ENCODE measurements around the gene ZNF853.

Gene ZNF853

GRCh38 chr7:6636741-6637543, 21.5 kb downstream of the ZNF853 start, which contains the start of gene ZNF316:
TSS of gene ZNF316 (plus strand) at chr7:6637318. CDS start at chr7:6642410, 5,092 bp downstream.
- peaks cover 10% of the 10 kb centered on the region for H3K9me3 Mint-ChIP-seq
- H3K27me3 Mint-ChIP-seq: no peaks in the 10 kb centered on the region
- intact Hi-C loops (cut with micrococcal nuclease): loop anchor here (1.0 kb wide), 1 partner anchor 69 kb away; the partner anchor contains the start of gene ZNF12
- peak within 1 kb of the TSS; percentile 80 for H3K27ac Mint-ChIP-seq
- peaks cover 47% of the 10 kb centered on the region for H3K4me1 Mint-ChIP-seq (ENCODE audit: low read depth)
- H3K36me3 Mint-ChIP-seq (ENCODE audit: low read depth): peaks cover 40% of the 10 kb centered on the region
- H3K4me3 Mint-ChIP-seq: peak within 1 kb of the TSS; percentile 89

- intact Hi-C loops (cut with micrococcal nuclease): loop anchor here (1.0 kb wide), 1 partner anchor 69 kb away; the partner anchor contains the start of gene ZNF12
- H3K4me1 Mint-ChIP-seq (ENCODE audit: low read depth): peaks cover 47% of the 10 kb centered on the region
- H3K4me3 Mint-ChIP-seq: peak overlapping the region; percentile 89
- no peaks in the 10 kb centered on the region for H3K27me3 Mint-ChIP-seq
- H3K36me3 Mint-ChIP-seq (ENCODE audit: low read depth): peaks cover 47% of the 10 kb centered on the region
- peaks cover 10% of the 10 kb centered on the region for H3K9me3 Mint-ChIP-seq
- H3K27ac Mint-ChIP-seq: peak overlapping the region; percentile 75
These were observed 22.3 kb downstream of the ZNF853 start for GRCh38 chr7:6637544-6638229.

- Mint-ChIP-seq H3K27ac (peak overlapping the region; percentile 75), H3K4me1 (ENCODE audit: low read depth) (peaks cover 43% of the 10 kb centered on the region), H3K4me3 (peak overlapping the region; percentile 27), H3K27me3 (no peaks in the 10 kb centered on the region), H3K9me3 (peaks cover 6% of the 10 kb centered on the region), H3K36me3 (ENCODE audit: low read depth) (peaks cover 57% of the 10 kb centered on the region)
- intact Hi-C loops (cut with micrococcal nuclease): no loop called here
These were observed 23.6 kb downstream of the ZNF853 start for GRCh38 chr7:6639032-6639431.

- no peaks in the 10 kb centered on the region for H3K27me3 Mint-ChIP-seq
- H3K36me3 Mint-ChIP-seq (ENCODE audit: low read depth): peaks cover 60% of the 10 kb centered on the region
- no peak overlapping the region for H3K4me3 Mint-ChIP-seq
- no peaks in the 10 kb centered on the region for H3K9me3 Mint-ChIP-seq
- H3K27ac Mint-ChIP-seq: peak overlapping the region; percentile 75
- intact Hi-C loops (cut with micrococcal nuclease): no loop called here
- H3K4me1 Mint-ChIP-seq (ENCODE audit: low read depth): peaks cover 37% of the 10 kb centered on the region
These were observed 24.2 kb downstream of the ZNF853 start for GRCh38 chr7:6639627-6640026.

- H3K27me3 Mint-ChIP-seq: no peaks in the 10 kb centered on the region
- no peaks in the 10 kb centered on the region for H3K9me3 Mint-ChIP-seq
- no peak overlapping the region for H3K4me3 Mint-ChIP-seq
- H3K36me3 Mint-ChIP-seq (ENCODE audit: low read depth): peaks cover 66% of the 10 kb centered on the region
- intact Hi-C loops (cut with micrococcal nuclease): no loop called here
- peaks cover 36% of the 10 kb centered on the region for H3K4me1 Mint-ChIP-seq (ENCODE audit: low read depth)
- H3K27ac Mint-ChIP-seq: no peak overlapping the region
These were observed 24.9 kb downstream of the ZNF853 start for GRCh38 chr7:6640246-6640721.

GRCh38 chr7:6641305-6642035, 26.1 kb downstream of the ZNF853 start:
- no peak overlapping the region for H3K4me3 Mint-ChIP-seq
- intact Hi-C loops (cut with micrococcal nuclease): no loop called here
- peaks cover 32% of the 10 kb centered on the region for H3K4me1 Mint-ChIP-seq (ENCODE audit: low read depth)
- peaks cover 78% of the 10 kb centered on the region for H3K36me3 Mint-ChIP-seq (ENCODE audit: low read depth)
- H3K27ac Mint-ChIP-seq: no peak overlapping the region
- H3K27me3 Mint-ChIP-seq: no peaks in the 10 kb centered on the region
- H3K9me3 Mint-ChIP-seq: no peaks in the 10 kb centered on the region

GRCh38 chr7:6642239-6642839, 26.9 kb downstream of the ZNF853 start:
- H3K27ac Mint-ChIP-seq: no peak overlapping the region
- no peaks in the 10 kb centered on the region for H3K27me3 Mint-ChIP-seq
- H3K4me3 Mint-ChIP-seq: no peak overlapping the region
- H3K4me1 Mint-ChIP-seq (ENCODE audit: low read depth): peaks cover 31% of the 10 kb centered on the region
- no peaks in the 10 kb centered on the region for H3K9me3 Mint-ChIP-seq
- peaks cover 87% of the 10 kb centered on the region for H3K36me3 Mint-ChIP-seq (ENCODE audit: low read depth)
- intact Hi-C loops (cut with micrococcal nuclease): no loop called here

- no peak overlapping the region for H3K27ac Mint-ChIP-seq
- H3K36me3 Mint-ChIP-seq (ENCODE audit: low read depth): peaks cover 94% of the 10 kb centered on the region
- intact Hi-C loops (cut with micrococcal nuclease): no loop called here
- H3K9me3 Mint-ChIP-seq: no peaks in the 10 kb centered on the region
- peaks cover 26% of the 10 kb centered on the region for H3K4me1 Mint-ChIP-seq (ENCODE audit: low read depth)
- no peak overlapping the region for H3K4me3 Mint-ChIP-seq
- no peaks in the 10 kb centered on the region for H3K27me3 Mint-ChIP-seq
These were observed 27.6 kb downstream of the ZNF853 start for GRCh38 chr7:6642861-6643640.

- no peak overlapping the region for H3K27ac Mint-ChIP-seq
- intact Hi-C loops (cut with micrococcal nuclease): no loop called here
- H3K36me3 Mint-ChIP-seq (ENCODE audit: low read depth): peaks cover 100% of the 10 kb centered on the region
- H3K4me3 Mint-ChIP-seq: no peak overlapping the region
- no peaks in the 10 kb centered on the region for H3K27me3 Mint-ChIP-seq
- peaks cover 16% of the 10 kb centered on the region for H3K4me1 Mint-ChIP-seq (ENCODE audit: low read depth)
- peaks cover 8% of the 10 kb centered on the region for H3K9me3 Mint-ChIP-seq
These were observed 28.7 kb downstream of the ZNF853 start for GRCh38 chr7:6643915-6644625.

GRCh38 chr7:6644728-6645127, 29.3 kb downstream of the ZNF853 start:
- Mint-ChIP-seq H3K4me1 (ENCODE audit: low read depth) (peaks cover 10% of the 10 kb centered on the region), H3K36me3 (ENCODE audit: low read depth) (peaks cover 100% of the 10 kb centered on the region), H3K27ac (no peak overlapping the region), H3K9me3 (peaks cover 14% of the 10 kb centered on the region), H3K27me3 (no peaks in the 10 kb centered on the region), H3K4me3 (no peak overlapping the region)
- intact Hi-C loops (cut with micrococcal nuclease): no loop called here

- intact Hi-C loops (cut with micrococcal nuclease): no loop called here
- peaks cover 32% of the 10 kb centered on the region for H3K9me3 Mint-ChIP-seq
- no peaks in the 10 kb centered on the region for H3K27me3 Mint-ChIP-seq
- no peak overlapping the region for H3K4me3 Mint-ChIP-seq
- H3K27ac Mint-ChIP-seq: no peak overlapping the region
- peaks cover 100% of the 10 kb centered on the region for H3K36me3 Mint-ChIP-seq (ENCODE audit: low read depth)
- no peaks in the 10 kb centered on the region for H3K4me1 Mint-ChIP-seq (ENCODE audit: low read depth)
These were observed 31.1 kb downstream of the ZNF853 start for GRCh38 chr7:6646465-6646864.

GRCh38 chr7:6647080-6647479, 31.7 kb downstream of the ZNF853 start:
- H3K9me3 Mint-ChIP-seq: peaks cover 38% of the 10 kb centered on the region
- H3K36me3 Mint-ChIP-seq (ENCODE audit: low read depth): peaks cover 100% of the 10 kb centered on the region
- intact Hi-C loops (cut with micrococcal nuclease): no loop called here
- no peak overlapping the region for H3K27ac Mint-ChIP-seq
- no peaks in the 10 kb centered on the region for H3K27me3 Mint-ChIP-seq
- H3K4me3 Mint-ChIP-seq: no peak overlapping the region
- no peaks in the 10 kb centered on the region for H3K4me1 Mint-ChIP-seq (ENCODE audit: low read depth)

Data from dendritic cell treated with granulocyte-macrophage colony-stimulating factor and Interleukin-4, amounts not matched to agents 40 ng/mL and 50 ng/mL, for 4 days (primary cell).